NCI-H524 (cell line): Measurements from ENCODE around the gene TRPM8.
A peak's percentile ranks its signal among the peaks of the same experiment; 100 is the strongest.

Experiments used
- DNase-seq, 2 experiments: peaks; one replicate each; lab custom pipeline; 2025; lab: John Stamatoyannopoulos, UW

Gene TRPM8

GRCh38 chr2:234002281-234002680 is 85.1 kb downstream of the TRPM8 start:
- DNase-seq, result no peak

- no peak for DNase-seq
Observed at GRCh38 chr2:234003972-234004617, 86.9 kb downstream of the TRPM8 start.

- DNase-seq, result no peak
Observed at GRCh38 chr2:234005126-234005525, 88.0 kb downstream of the TRPM8 start.

- no peak for DNase-seq
Observed at GRCh38 chr2:234006501-234006900, 89.3 kb downstream of the TRPM8 start.

- no peak for DNase-seq
Observed at GRCh38 chr2:234014427-234014826, 97.3 kb downstream of the TRPM8 start.

GRCh38 chr2:234015861-234016260 is 98.7 kb downstream of the TRPM8 start:
- no peak for DNase-seq

- no peak for DNase-seq
Observed at GRCh38 chr2:234019896-234020295, 102.7 kb downstream of the TRPM8 start.

- DNase-seq, result no peak
Observed at GRCh38 chr2:234020332-234020731, 103.2 kb downstream of the TRPM8 start.

- no peak for DNase-seq
Observed at GRCh38 chr2:234022424-234022823, 105.3 kb downstream of the TRPM8 start.

GRCh38 chr2:234024304-234024703 is 107.1 kb downstream of the TRPM8 start:
- no peak for DNase-seq

GRCh38 chr2:234025466-234025865 is 108.3 kb downstream of the TRPM8 start:
- DNase-seq, result no peak

GRCh38 chr2:234025891-234026401 is 108.8 kb downstream of the TRPM8 start:
- DNase-seq, result no peak

GRCh38 chr2:234026693-234027254 is 109.6 kb downstream of the TRPM8 start:
- DNase-seq, result no peak

GRCh38 chr2:234027641-234028040 is 110.5 kb downstream of the TRPM8 start:
- DNase-seq, result no peak

GRCh38 chr2:234029150-234029733 is 112.1 kb downstream of the TRPM8 start:
- DNase-seq, result no peak

- no peak for DNase-seq
Observed at GRCh38 chr2:234031207-234031606, 114.0 kb downstream of the TRPM8 start.

GRCh38 chr2:234032279-234032856 is 115.2 kb downstream of the TRPM8 start:
- no peak for DNase-seq

- no peak for DNase-seq
Observed at GRCh38 chr2:234033174-234033573, 116.0 kb downstream of the TRPM8 start.

- no peak for DNase-seq
Observed at GRCh38 chr2:234033885-234034284, 116.7 kb downstream of the TRPM8 start.

GRCh38 chr2:234038076-234038802 is 121.1 kb downstream of the TRPM8 start:
- DNase-seq, result no peak

- no peak for DNase-seq
Observed at GRCh38 chr2:234044157-234044556, 127.0 kb downstream of the TRPM8 start.

- DNase-seq, result peak in 1 of 2 experiments; percentile 60
Observed at GRCh38 chr2:234046521-234046920, 129.3 kb downstream of the TRPM8 start.
